ENCODE data around the gene ZC3HAV1L. TPM values are rescaled to one million over a fixed set of nuclear protein-coding genes. Genes with fewer than 3 reads are reported as not detected.
"Not testable (repeated sequence)": the region's sequence is repeated elsewhere in the genome, so short reads cannot be mapped to it uniquely, and the experiment has no call there.

Gene ZC3HAV1L
- total and polyA plus RNA-seq, 7 donors, result 0.92 to 27.7 (median 14.4) TPM; not detected in 1

- peak overlapping the region; percentile 43 to 71 (median 56) for H3K4me3 ChIP-seq
- H3K27ac ChIP-seq, result peak overlapping the region in 1 of 4 donors; percentile 22
- H3K27me3 ChIP-seq, result no peaks in the 10 kb centered on the region
- WGBS, 2 donors, result 0 to 1% methylated on average over 68 of the region's 68 CpGs
- TF ChIP-seq CTCF (IDR thresholded peaks at IDR 0.05) (no peak), POLR2A (IDR thresholded peaks at IDR 0.05) (no peak), EP300 (IDR thresholded peaks at IDR 0.05) (no peak), POLR2AphosphoS5 (IDR thresholded peaks at IDR 0.05) (no peak)
- peaks cover 0 to 21% (median 17%) of the 10 kb centered on the region in 4 donors for H3K4me1 ChIP-seq
- H3K9me3 ChIP-seq, result no peaks in the 10 kb centered on the region
- DNase-seq, result no peak
- intact Hi-C loops (cut with DNase I), result loop anchor here (5.0 kb wide), 1 partner anchor 93 kb away; no protein-coding TSS in a partner anchor
- no peaks in the 10 kb centered on the region for H3K36me3 ChIP-seq
Observed at GRCh38 chr7:138980563-138981291, 55.1 kb downstream of the ZC3HAV1L start.

GRCh38 chr7:138979988-138980562 lies 55.8 kb downstream of the ZC3HAV1L start:
- Histone ChIP-seq H3K36me3 (no peaks in the 10 kb centered on the region), H3K9me3 (no peaks in the 10 kb centered on the region), H3K27ac (no peak overlapping the region), H3K27me3 (no peaks in the 10 kb centered on the region), H3K4me1 (peaks cover 0 to 21% (median 17%) of the 10 kb centered on the region in 4 donors), H3K4me3 (peak overlapping the region; percentile 43 to 71 (median 56))
- DNase-seq, result no peak
- 19 to 54% methylated on average over 9 of the region's 9 CpGs for WGBS, 2 donors
- TF ChIP-seq CTCF (IDR thresholded peaks at IDR 0.05) (no peak), EP300 (IDR thresholded peaks at IDR 0.05) (no peak)
- intact Hi-C loops (cut with DNase I), result loop anchor here (5.0 kb wide), 1 partner anchor 93 kb away; no protein-coding TSS in a partner anchor

DNA sequence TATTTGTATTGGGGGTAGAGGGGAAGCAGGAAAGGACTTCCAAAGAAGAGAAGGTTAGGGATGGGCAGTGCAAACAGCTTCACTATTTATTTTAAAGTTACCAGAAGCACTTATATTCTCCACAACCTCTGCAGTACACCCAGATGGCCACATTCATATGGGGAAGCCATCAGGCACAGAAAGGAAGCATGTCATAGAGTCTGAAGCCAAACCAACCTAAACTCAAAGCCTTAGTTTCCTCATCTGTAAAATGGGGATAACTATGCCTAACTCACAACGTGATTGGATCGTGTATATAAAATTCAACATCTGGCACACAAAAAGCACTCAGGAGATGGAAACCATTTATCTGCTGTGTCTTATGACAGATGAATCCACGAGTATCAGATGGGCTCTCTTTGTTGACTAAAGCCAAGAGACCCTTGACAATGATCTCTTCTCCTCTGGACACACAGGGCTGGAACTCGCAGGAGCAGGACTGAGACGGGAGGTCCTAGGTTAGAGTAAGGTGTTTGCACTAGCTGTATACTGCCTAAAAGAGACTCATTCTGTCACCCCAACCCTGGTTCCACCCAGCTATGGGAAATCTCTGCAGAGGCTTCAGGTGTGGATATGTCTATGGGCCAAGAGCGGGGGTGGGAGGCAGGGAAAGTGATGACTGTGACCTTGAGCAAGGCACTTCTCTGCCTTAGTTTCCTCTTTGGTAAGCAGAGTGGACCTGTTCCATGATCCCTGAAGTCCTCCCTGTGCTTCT lies 56.4 kb downstream of the ZC3HAV1L start:
- no peaks in the 10 kb centered on the region for H3K36me3 ChIP-seq
- H3K27ac ChIP-seq, result no peak overlapping the region
- H3K9me3 ChIP-seq, result no peaks in the 10 kb centered on the region
- WGBS, 2 donors, result 92 to 94% methylated on average over 6 of the region's 6 CpGs
- H3K4me1 ChIP-seq, result peaks cover 0 to 21% (median 17%) of the 10 kb centered on the region in 4 donors
- no peak for TF ChIP-seq POLR2A (IDR thresholded peaks at IDR 0.05)
- no peak for TF ChIP-seq CTCF (IDR thresholded peaks at IDR 0.05)
- no peak for TF ChIP-seq EP300 (IDR thresholded peaks at IDR 0.05)
- TF ChIP-seq POLR2AphosphoS5 (IDR thresholded peaks at IDR 0.05), result no peak
- H3K4me3 ChIP-seq, result no peak overlapping the region
- intact Hi-C loops (cut with DNase I), result no loop called here
- no peak for DNase-seq
- no peaks in the 10 kb centered on the region for H3K27me3 ChIP-seq

DNA sequence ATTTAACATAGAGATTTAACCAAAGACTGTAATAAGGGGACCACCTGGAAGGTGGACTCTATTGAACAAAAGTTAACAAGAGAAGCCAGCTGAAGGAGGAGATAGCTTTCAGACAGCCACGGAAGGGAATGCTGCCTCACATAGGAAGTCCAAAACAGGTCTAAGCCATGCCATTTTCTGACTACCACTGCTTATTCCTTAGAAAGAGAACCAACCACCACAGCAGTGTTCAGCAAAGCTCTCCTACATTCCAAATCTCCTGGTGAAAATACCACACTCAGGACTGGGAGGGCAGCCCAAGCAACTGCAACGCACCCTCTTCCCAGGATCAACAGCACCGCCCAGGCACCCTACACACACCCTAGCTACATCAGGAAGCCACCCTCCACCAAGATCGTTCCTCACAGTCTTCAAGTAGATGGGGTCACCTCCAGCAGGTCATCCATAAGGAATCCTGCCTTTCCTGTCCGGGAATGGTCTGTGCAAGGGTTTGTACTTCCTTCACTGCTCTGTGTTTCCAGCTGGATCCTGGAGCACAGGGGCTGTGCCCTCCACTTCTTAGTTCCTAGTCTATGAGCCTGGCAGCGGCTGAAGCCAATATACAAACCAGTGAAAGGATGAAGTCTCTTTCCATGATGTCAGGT lies 57.2 kb downstream of the ZC3HAV1L start:
- no peaks in the 10 kb centered on the region for H3K27me3 ChIP-seq

DNA sequence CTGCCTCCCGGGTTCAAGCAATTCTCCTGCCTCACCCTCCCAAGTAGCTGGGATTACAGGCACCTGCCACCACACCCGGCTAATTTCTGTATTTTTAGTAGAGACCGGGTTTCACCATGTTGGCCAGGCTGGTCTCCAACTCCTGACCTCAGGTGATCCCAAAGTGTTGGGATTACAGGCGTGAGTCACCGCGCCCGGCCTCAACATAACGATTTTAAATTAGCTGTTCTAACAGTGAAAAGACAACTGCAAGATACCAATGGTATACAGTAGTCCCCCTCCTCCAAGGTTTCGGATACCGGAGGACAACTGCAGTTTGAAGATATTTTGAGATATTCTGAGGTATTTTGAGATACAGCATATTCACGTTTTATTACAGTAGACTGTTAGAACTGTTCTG lies 59.7 kb downstream of the ZC3HAV1L start:
- H3K4me3 ChIP-seq; DNase-seq; intact Hi-C loops (cut with DNase I); H3K36me3 ChIP-seq; H3K27ac ChIP-seq; H3K9me3 ChIP-seq; H3K27me3 ChIP-seq: not testable (repeated sequence)
- peaks cover 0 to 12% (median 10%) of the 10 kb centered on the region in 4 donors for H3K4me1 ChIP-seq
- WGBS, 2 donors, result 65 to 84% methylated on average over 11 of the region's 11 CpGs

More for the DNA sequence above, 57.2 kb downstream of the ZC3HAV1L start:
- TF ChIP-seq POLR2AphosphoS5 (IDR thresholded peaks at IDR 0.05), result no peak
- TF ChIP-seq CTCF (IDR thresholded peaks at IDR 0.05), result no peak
- TF ChIP-seq EP300 (IDR thresholded peaks at IDR 0.05), result no peak
- no peak for TF ChIP-seq POLR2A (IDR thresholded peaks at IDR 0.05)
- Histone ChIP-seq H3K4me1 (peaks cover 0 to 21% (median 17%) of the 10 kb centered on the region in 4 donors), H3K9me3 (no peaks in the 10 kb centered on the region), H3K4me3 (no peak overlapping the region), H3K27ac (no peak overlapping the region), H3K36me3 (no peaks in the 10 kb centered on the region)
- no peak for DNase-seq
- intact Hi-C loops (cut with DNase I), result no loop called here
- 82 to 86% methylated on average over 6 of the region's 6 CpGs for WGBS, 2 donors
